ENCODE data around the gene UBE2V1.

DNA sequence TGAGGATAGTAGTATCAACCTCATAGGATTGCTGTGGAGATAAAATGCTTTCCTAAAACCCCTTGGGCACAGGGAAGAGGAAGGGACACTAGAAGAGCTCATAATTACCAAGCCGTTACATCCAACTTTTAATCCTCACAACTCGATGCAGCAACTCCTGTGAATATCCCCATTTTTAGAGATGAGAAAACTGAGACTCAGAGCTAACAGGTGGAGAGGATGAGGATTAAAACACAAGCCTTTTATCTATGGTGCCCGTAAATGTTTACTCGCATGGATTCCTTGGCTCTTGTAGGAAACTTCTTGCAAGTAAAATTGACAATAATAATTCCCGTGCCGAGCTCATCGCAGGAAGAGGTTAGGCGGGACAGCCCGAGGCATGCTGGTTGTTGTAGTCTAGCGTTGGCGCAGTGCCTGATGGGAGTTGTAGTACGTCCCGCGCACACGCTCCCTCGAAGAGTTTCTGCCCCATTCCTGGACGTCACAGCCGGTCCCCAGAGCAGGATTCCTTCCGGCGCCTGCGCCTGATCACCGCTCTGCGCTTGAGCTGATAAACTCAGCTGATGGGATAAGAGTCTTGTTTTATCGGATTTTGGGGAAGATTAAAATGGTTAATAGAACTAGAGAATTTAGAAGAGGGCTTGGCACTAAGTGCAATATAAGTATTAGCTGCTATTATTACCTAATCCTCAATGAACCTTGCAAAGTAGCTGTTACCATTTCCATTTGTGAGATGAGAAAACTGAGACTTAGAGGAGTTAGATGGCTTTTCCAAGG lies 2.8 kb upstream of the UBE2V1 start:
- TF ChIP-seq, protein P1, sequence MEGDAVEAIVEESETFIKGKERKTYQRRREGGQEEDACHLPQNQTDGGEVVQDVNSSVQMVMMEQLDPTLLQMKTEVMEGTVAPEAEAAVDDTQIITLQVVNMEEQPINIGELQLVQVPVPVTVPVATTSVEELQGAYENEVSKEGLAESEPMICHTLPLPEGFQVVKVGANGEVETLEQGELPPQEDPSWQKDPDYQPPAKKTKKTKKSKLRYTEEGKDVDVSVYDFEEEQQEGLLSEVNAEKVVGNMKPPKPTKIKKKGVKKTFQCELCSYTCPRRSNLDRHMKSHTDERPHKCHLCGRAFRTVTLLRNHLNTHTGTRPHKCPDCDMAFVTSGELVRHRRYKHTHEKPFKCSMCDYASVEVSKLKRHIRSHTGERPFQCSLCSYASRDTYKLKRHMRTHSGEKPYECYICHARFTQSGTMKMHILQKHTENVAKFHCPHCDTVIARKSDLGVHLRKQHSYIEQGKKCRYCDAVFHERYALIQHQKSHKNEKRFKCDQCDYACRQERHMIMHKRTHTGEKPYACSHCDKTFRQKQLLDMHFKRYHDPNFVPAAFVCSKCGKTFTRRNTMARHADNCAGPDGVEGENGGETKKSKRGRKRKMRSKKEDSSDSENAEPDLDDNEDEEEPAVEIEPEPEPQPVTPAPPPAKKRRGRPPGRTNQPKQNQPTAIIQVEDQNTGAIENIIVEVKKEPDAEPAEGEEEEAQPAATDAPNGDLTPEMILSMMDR (IDR thresholded peaks at IDR 0.05), result no peak
- no peak for TF ChIP-seq POLR2A (IDR thresholded peaks at IDR 0.05)
- TF ChIP-seq EP300 (IDR thresholded peaks at IDR 0.05), result peak in 1 of 4 donors; percentile 53
